Measurements from ENCODE around the gene SYT5. TPM values are rescaled to one million over a fixed set of nuclear protein-coding genes. Genes with fewer than 3 reads are reported as not detected.

Gene SYT5
- total and polyA plus RNA-seq, 9 of the 15 experiments (the other 6 are each of a cell fraction or from before 2014, with no cell fraction given), result 1.3 to 20.9 (median 8.8) TPM

- no peaks in the 10 kb centered on the region for H4K20me1 ChIP-seq (replicated peaks; ENCODE audit: control insufficient read depth, insufficient read depth, low read length)
- ATAC-seq, result peak; percentile 98
- POLR2A ChIA-PET, result interaction anchor here (0.5 to 1.5 kb wide), 17 partner anchors 9 to 201 kb away, joined by 3 to 9 read pairs (median 3); partner anchors contain the start of genes KMT5C, SYT5, TMEM238 and UBE2S
- peak overlapping the region; percentile 87 for H3K4me2 ChIP-seq (ENCODE audit: insufficient read depth, low read length)
- H3K4me1 ChIP-seq (replicated peaks in 1 of 2; ENCODE audit: control insufficient read depth in 2 of 2, insufficient read depth in 2 of 2, low read length in 2 of 2), result peaks cover 26 to 28% of the 10 kb centered on the region in 2 experiments
- TSS peak; percentile 83 for BruUV-seq (replicated peaks)
- in situ Hi-C loops (cut with MboI) (no loop called here), intact Hi-C loops (cut with micrococcal nuclease) (no loop called here)
- peak overlapping the region; percentile 84 to 93 for H3K9ac ChIP-seq (ENCODE audit: insufficient read depth in 1 of 2, low read depth in 2 of 2, low read length in 2 of 2)
- peak overlapping the region; percentile 80 for H3K27ac ChIP-seq (ENCODE audit: extremely low read depth, low read depth, low read length)
- peaks cover 32% of the 10 kb centered on the region; the same call in 2 of the 3 replicates for H3K36me3 ChIP-seq (ENCODE audit: control insufficient read depth, insufficient read depth, low read length)
- peak overlapping the region; percentile 76 for H2AFZ ChIP-seq (ENCODE audit: low read depth, low read length)
- peak overlapping the region; percentile 53 for H3K4me3 ChIP-seq
- H3K79me2 ChIP-seq (ENCODE audit: control insufficient read depth, insufficient read depth, low read length), result peaks cover 19% of the 10 kb centered on the region
- DNase-seq (ENCODE audit: extremely low read depth in 1 of 4, low spot score in 3 of 4), result peak; percentile 97 to 98 (median 97)
- CTCF ChIA-PET (ENCODE audit: low intra/inter-chr PET ratio), result interaction anchor here (0.6 kb wide), 1 partner anchor 446 kb away, joined by 3 read pairs; no protein-coding TSS in a partner anchor
- H3K9me3 ChIP-seq (replicated peaks; ENCODE audit: control insufficient read depth, insufficient read depth, low read depth, low read length), result no peaks in the 10 kb centered on the region
- WGBS (ENCODE audit: insufficient coverage, low coverage, missing lambda C conversion rate), result 0% methylated on average over 29 of the region's 29 CpGs
- no peaks in the 10 kb centered on the region for H3K27me3 ChIP-seq (ENCODE audit: control insufficient read depth in 2 of 2, insufficient read depth in 2 of 2, low read length in 2 of 2)
- H3K9me1 ChIP-seq (ENCODE audit: control insufficient read depth, insufficient read depth, low read length), result no peaks in the 10 kb centered on the region
- peak; percentile 96 for FAIRE-seq
- TF ChIP-seq MAZ (CRISPR knock-in tag; conservative IDR thresholded peaks at IDR 0.05 in 1 of 2, IDR thresholded peaks at IDR 0.05 in 1 of 2), result peak; percentile 88 to 97
- TF ChIP-seq, protein P1, sequence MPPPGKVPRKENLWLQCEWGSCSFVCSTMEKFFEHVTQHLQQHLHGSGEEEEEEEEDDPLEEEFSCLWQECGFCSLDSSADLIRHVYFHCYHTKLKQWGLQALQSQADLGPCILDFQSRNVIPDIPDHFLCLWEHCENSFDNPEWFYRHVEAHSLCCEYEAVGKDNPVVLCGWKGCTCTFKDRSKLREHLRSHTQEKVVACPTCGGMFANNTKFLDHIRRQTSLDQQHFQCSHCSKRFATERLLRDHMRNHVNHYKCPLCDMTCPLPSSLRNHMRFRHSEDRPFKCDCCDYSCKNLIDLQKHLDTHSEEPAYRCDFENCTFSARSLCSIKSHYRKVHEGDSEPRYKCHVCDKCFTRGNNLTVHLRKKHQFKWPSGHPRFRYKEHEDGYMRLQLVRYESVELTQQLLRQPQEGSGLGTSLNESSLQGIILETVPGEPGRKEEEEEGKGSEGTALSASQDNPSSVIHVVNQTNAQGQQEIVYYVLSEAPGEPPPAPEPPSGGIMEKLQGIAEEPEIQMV (tag; conservative IDR thresholded peaks at IDR 0.05; ENCODE audit: low read depth), result no peak
- TF ChIP-seq TARDBP (IDR thresholded peaks at IDR 0.05), result no peak
- no peak; the same call in 1 of the 2 replicates for TF ChIP-seq LCOR (CRISPR knock-in tag; IDR thresholded peaks at IDR 0.05)
- no peak for TF ChIP-seq GATA2 (CRISPR knock-in tag; IDR thresholded peaks at IDR 0.05)
- TF ChIP-seq, protein P2, sequence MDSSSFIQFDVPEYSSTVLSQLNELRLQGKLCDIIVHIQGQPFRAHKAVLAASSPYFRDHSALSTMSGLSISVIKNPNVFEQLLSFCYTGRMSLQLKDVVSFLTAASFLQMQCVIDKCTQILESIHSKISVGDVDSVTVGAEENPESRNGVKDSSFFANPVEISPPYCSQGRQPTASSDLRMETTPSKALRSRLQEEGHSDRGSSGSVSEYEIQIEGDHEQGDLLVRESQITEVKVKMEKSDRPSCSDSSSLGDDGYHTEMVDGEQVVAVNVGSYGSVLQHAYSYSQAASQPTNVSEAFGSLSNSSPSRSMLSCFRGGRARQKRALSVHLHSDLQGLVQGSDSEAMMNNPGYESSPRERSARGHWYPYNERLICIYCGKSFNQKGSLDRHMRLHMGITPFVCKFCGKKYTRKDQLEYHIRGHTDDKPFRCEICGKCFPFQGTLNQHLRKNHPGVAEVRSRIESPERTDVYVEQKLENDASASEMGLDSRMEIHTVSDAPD (CRISPR knock-in tag; IDR thresholded peaks at IDR 0.05), result no peak
- 0 out of 2 replicates have a peak, but pooled peaks have one; percentile 30 for TF ChIP-seq CBX5 (IDR thresholded peaks at IDR 0.05; ENCODE audit: borderline replicate concordance, low read depth)
- TF ChIP-seq CREB3 (tag; conservative IDR thresholded peaks at IDR 0.05; ENCODE audit: low read depth), result 0 out of 2 replicates have a peak, but pooled peaks have one; percentile 33
- TF ChIP-seq, protein P3, sequence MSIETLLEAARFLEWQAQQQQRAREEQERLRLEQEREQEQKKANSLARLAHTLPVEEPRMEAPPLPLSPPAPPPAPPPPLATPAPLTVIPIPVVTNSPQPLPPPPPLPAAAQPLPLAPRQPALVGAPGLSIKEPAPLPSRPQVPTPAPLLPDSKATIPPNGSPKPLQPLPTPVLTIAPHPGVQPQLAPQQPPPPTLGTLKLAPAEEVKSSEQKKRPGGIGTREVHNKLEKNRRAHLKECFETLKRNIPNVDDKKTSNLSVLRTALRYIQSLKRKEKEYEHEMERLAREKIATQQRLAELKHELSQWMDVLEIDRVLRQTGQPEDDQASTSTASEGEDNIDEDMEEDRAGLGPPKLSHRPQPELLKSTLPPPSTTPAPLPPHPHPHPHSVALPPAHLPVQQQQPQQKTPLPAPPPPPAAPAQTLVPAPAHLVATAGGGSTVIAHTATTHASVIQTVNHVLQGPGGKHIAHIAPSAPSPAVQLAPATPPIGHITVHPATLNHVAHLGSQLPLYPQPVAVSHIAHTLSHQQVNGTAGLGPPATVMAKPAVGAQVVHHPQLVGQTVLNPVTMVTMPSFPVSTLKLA (conservative IDR thresholded peaks at IDR 0.05), result peak; percentile 67 to 84
- TF ChIP-seq, protein P4, sequence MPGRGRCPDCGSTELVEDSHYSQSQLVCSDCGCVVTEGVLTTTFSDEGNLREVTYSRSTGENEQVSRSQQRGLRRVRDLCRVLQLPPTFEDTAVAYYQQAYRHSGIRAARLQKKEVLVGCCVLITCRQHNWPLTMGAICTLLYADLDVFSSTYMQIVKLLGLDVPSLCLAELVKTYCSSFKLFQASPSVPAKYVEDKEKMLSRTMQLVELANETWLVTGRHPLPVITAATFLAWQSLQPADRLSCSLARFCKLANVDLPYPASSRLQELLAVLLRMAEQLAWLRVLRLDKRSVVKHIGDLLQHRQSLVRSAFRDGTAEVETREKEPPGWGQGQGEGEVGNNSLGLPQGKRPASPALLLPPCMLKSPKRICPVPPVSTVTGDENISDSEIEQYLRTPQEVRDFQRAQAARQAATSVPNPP (IDR thresholded peaks at IDR 0.05; ENCODE audit: borderline replicate concordance, insufficient read depth, insufficient read length), result no peak
- peak; percentile 86 for TF ChIP-seq TAF1 (IDR thresholded peaks at IDR 0.05; ENCODE audit: control insufficient read depth, extremely low read depth, insufficient read depth, low read length, severe bottlenecking)
- peak; percentile 54; the same call in 1 of the 2 replicates for TF ChIP-seq GATAD2A (IDR thresholded peaks at IDR 0.05)
Measured at GRCh38 chr19:55206664-55207500, 26.8 kb upstream of the SYT5 start.
